GM19397 (cell line): ENCODE measurements around the gene PLEKHA5.
"Not testable (repeated sequence)": the region's sequence is repeated elsewhere in the genome, so short reads cannot be mapped to it uniquely, and the experiment has no call there.

Experiments used
- ATAC-seq: cut with Tn5 transposase; IDR thresholded peaks from one replicate; pipeline ENCODE4 v1.9.1; 2021; ENCODE audit warnings: mild to moderate bottlenecking, moderate library complexity; ENCODE audit not compliant: unreplicated experiment

Gene PLEKHA5, protein sequence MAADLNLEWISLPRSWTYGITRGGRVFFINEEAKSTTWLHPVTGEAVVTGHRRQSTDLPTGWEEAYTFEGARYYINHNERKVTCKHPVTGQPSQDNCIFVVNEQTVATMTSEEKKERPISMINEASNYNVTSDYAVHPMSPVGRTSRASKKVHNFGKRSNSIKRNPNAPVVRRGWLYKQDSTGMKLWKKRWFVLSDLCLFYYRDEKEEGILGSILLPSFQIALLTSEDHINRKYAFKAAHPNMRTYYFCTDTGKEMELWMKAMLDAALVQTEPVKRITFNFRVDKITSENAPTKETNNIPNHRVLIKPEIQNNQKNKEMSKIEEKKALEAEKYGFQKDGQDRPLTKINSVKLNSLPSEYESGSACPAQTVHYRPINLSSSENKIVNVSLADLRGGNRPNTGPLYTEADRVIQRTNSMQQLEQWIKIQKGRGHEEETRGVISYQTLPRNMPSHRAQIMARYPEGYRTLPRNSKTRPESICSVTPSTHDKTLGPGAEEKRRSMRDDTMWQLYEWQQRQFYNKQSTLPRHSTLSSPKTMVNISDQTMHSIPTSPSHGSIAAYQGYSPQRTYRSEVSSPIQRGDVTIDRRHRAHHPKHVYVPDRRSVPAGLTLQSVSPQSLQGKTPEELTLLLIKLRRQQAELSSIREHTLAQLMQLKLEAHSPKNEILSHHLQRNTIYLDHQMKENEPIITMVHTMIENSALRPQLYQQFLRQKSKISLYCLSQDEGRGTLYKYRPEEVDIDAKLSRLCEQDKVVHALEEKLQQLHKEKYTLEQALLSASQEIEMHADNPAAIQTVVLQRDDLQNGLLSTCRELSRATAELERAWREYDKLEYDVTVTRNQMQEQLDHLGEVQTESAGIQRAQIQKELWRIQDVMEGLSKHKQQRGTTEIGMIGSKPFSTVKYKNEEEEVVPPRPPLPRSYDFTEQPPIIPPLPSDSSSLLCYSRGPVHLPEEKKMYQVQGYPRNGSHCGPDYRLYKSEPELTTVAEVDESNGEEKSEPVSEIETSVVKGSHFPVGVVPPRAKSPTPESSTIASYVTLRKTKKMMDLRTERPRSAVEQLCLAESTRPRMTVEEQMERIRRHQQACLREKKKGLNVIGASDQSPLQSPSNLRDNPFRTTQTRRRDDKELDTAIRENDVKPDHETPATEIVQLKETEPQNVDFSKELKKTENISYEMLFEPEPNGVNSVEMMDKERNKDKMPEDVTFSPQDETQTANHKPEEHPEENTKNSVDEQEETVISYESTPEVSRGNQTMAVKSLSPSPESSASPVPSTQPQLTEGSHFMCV

DNA sequence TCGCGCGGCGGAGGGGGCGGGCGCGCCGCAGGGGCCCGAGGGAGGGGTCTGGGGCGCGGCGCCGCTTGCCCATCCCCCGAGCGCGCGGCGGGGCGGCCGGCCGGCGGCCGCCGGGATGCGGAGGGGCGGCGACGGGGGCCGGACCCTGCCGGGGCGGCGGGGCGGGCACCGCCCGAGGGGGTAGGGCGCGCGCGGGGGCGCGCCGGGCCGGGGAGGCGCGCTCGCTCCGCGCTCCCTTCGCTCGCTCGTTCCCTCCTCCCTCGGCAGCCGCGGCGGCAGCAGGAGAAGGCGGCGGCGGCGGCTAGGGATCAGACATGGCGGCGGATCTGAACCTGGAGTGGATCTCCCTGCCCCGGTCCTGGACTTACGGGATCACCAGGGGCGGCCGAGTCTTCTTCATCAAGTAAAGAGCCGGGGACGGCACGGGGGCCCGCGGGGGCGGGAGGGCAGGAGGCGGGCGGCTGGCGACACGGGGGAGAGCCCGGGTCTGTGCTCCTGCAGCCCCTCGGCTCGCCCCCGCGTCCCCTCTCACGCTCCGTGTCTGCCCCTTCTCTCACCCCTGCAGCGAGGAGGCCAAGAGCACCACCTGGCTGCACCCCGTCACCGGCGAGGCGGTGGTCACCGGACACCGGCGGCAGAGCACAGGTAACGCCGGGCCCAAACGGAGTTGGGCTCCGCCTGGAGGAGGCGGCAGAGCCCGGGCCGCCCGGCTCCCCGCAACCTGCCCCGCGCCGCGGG lies at the start of gene PLEKHA5:
TSS of gene PLEKHA5 (plus strand) at position 248 of the 738 bp plus-strand sequence. CDS start at position 315, 67 bp downstream.
- ATAC-seq = no peak

DNA sequence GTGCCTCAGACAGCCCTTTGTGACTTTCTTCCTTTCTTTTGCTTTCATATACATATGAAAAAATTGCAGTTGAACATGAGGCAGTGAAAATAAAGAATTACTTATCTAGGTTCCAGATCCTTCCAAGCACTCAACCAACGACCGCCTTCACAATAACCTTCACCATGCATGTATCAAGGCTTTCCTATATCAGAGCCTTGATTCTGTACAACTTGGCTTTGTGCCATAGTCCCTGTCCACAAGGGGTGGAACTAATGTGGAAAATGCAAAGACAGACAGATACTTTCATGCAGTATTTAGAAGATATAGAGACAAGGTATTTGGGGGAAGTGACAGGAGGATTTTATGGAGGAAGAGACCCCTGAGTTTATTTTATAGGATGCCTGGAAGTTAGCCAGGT lies 48.6 kb upstream of the PLEKHA5 start:
- no peak for ATAC-seq

DNA sequence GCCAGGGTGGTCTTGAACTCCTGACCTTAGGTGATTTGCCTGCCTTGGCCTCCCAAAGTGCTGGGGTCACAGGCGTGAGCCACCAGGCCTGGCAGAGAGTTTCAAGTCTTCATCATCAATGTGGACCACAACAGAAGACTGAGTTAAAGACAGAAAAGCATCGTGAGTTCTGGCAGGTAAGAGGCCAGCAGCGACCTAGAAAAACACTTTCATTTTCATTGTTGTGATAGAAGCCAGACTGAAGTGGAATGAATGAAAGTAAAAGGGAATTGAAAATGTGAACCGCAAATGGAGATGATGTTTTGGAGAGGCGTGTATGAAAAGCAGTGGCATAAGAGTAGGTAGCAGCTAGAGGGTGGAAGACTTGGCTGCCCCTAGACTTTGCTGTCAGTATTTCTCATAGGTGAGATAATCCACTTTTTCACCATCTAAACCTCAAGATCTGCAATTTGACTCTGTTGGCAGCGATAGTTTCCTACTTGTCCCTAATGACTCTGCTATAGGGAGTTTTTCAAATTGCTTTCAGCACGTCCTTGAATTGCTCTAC lies 47.1 kb upstream of the PLEKHA5 start:
- no peak for ATAC-seq

DNA sequence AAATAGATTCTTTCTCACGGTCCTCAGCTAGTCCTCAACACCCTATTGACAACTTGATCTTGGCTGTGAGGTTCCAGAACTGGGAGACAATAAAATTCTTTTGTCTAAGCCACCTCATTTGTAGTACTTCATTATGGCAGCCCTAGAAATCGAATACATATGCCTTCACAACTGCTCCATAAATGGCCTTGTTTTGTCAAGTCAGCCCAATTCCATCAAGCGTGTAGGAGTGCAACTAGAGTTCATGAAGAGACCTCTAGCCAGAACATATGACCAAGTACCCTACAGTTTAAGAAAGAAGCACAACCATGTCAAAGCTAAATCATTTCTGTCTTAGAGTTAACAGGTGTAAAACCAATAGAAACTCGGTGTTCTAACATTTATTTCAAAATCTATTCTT lies 45.0 kb upstream of the PLEKHA5 start:
- ATAC-seq = no peak

DNA sequence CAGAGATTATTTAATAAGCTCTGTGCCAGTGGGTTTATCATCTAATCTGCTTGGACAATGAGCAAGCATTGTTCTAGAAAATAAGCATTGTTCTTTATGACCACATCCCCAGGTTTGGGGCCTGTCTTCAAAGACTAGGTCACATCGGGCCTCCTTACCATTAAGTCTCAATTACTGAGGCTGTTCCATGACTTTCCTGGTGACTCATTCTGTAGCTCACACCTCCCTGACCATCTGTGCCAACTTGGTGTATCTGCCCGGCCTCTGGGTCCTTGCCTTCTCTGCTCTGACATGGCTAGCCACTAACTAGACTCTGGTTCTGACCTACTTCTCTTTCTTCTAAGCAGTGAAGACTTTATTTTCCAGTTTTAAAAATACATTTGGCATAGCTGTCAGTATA lies 44.4 kb upstream of the PLEKHA5 start:
- no peak for ATAC-seq

DNA sequence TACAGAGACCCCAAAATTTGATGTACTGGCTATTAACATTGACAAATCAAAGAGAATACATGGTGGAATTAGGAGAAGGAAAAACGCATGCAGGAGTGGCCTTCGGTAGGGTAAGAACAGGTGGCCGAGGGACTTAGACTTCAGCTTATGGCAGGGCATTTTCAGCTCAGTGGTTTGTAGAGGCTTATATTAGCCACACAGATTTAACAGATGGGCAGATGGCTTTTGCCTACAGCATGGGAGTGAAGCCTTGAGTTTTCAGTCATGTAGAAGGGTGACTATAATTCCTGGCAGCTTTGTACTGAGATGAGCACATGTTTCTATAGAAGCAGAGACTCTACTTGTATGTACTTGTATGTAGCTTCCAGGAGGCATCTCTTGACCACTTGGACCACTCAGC lies 40.9 kb upstream of the PLEKHA5 start:
- no peak for ATAC-seq

DNA sequence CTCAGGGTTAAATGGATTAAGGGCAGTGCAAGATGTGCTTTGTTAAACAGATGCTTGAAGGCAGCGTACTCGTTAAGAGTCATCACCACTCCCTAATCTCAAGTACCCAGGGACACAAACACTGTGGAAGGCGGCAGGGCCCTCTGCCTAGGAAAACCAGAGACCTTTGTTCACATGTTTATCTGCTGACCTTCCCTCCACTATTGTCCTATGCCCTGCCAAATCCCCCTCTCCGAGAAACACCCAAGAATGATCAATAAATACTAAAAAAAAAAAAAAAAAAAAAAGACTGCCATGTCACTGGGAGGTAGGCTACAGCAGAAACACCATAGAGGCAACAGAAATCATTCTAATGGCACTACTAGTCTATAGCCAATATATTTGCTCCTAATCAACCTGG lies 37.1 kb upstream of the PLEKHA5 start:
- ATAC-seq = not testable (repeated sequence)

DNA sequence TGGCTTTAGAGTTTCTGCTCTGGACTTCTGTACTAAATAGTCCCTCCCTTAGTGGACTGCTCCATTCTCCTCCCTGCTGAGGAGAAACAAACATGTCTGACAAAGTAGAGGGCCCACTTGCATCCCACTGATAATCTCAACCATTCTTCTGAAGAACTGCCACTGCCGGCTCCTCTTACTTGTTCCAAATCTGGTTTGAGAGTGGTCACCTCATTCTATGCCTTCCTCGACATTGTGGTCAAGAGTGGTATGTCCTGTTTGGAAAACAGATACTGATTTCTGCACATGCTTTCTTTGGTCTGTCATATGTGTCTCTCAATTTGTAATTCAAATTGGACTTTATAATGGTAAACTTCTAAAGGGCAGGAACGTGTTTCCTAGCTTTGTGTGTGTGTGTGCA lies 36.3 kb upstream of the PLEKHA5 start:
- no peak for ATAC-seq

DNA sequence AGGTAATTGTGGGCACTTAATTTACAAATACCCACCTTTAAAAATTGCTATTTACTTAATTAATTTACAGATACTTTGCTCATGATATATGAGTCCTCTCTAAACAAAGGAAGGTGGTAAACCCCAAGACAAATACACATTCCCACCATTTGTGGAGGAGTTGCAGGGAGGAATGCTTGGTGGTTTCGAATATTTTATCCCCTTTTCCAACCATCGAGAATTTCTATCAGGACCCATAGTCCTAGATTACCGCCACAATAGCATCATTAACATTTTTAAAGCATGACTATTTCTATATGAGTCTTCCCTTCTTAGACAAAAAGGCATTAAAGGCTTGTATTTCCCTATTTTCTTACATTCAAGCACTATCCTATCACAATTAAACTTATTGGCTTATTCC lies 34.2 kb upstream of the PLEKHA5 start:
- ATAC-seq = no peak

DNA sequence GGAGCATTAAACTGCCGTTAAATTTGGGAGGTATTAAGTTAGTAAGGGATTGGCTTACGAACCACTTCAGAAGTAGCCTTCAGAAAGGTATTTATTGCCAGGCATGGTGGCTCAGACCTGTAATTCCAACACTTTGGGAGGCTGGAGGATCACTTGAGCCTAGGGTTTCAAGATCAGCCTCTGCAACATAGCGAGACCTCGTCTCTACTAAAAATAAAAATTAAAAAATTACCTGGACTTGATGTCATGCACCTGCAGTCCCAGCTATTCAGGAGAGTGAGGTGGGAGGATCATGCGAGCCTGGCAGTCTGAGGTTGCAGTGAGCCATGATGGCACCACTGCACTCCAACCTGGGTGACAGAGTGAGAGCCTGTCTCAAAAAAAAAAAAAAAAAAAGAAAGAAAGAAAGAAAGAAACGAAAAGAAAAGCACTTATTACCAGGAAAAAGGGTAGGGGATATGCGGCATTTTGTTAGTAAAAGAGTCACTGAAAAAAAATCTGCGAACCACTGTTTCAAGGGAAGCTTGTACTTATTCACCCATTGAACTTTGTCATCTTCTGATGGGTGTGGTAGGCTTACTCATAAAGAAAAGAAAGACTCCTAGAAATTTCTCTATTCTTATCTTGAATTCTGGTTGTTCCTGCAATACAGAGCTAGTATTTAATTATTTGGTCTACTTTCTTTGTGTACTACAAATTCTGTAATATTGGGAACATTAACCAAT lies 33.6 kb upstream of the PLEKHA5 start:
- no peak for ATAC-seq

DNA sequence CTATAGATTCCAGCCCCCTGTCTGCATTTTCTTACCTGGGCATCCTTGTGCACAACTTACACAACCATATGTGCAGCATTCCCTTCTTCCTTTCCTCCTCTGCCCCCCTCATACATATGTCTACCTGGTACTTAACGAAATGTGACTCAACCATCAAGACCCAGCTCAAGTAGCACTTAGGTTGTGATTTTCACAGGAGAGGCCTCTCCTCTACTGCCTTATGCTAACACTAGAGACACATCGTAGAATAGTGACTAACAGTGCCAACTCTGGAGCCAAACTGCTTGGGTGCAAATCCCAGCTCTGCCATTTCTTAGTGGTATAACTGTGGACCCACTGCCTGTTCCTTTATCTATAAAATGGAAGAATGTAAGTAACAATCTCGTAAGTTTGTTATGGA lies 24.1 kb upstream of the PLEKHA5 start:
- no peak for ATAC-seq

DNA sequence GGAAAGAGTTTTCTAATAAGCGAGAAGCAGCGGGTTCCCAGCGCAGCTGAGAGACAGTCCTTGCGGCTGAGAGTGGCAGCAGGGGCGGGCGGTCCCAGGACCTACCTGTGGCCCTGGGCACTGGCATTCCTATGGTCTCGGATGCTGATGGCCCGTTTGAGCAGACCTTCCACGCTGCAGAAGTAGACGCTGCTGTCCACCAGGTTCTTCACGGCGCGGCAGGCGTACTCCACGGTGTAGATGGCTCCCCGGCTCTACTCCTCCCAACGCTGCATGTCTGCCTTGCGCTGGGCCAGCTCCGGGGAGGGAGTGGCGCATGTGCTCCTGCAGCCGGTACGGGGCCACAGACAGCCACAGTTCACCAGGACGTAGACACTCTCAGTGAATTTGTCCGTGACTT lies 21.8 kb upstream of the PLEKHA5 start:
- ATAC-seq = no peak

DNA sequence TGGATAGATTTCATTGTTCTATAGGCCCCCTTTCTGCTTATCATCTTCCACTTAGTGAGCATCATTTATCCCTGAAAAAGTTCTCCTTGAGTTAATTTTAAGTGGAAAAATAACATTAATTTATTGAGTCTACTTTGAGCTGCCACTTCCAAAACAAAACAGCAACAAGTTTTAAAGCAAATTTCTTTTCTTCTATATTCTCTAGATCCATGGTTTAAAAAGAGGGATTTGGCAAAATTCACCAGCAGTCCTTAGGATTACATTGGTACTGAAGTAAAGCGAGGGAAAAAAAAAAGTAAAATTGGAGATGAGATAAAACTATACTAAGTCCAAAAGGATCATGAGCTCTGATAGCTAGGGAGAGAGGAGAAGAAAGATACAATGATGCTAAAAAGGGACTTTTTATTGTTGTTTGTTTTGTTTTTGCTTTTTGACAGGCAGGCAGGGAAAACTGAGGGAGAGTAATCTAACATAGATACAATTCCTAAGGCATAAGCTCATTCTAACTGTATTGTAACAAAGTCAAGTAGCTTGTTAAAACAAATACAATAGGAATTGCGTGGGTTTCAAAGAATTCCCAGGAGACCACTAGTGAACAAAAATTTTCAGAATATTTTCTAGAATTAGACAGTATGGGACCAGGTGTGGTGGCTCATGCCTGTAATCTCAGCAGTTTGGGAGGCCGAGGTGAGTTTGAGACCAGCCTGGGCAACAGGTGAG lies 19.2 kb upstream of the PLEKHA5 start:
- ATAC-seq = no peak

DNA sequence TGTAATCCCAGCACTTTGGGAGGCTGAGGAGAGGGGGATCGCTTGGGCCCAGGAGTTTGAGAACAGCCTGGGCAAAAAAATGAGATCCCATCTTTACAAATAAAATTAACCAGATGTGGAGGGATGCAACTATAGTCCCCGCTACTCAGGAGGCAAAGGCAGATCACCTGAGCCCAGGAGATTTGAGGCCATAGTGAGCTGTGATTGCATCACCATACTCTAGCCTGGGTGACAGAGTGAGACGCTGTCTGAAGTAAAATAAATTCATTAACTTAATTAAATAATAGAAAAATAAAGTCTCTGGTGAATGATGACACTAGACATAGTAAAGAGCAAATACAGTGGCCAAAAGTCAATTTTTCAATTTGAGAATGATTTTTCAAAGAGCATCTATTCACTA lies 16.1 kb upstream of the PLEKHA5 start:
- ATAC-seq = no peak

DNA sequence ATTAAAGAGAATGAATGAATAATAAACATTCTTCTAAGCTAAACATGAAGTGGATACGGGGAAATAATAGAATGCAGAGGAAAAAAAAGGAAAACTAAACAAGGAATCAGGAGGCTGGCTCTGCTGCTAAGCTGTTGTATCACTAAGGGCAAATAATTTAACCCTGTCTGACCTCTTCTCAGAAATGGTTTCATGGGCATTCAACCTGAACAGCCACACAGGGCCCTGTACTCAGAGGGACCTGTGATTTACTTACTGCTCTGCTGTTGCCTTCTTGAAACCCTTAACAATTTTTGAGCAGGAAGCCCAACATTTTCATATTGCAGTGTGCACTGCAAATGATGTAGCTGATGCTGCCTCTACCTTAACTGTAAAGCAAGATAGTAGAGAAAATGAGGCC lies 14.2 kb upstream of the PLEKHA5 start:
- no peak for ATAC-seq

DNA sequence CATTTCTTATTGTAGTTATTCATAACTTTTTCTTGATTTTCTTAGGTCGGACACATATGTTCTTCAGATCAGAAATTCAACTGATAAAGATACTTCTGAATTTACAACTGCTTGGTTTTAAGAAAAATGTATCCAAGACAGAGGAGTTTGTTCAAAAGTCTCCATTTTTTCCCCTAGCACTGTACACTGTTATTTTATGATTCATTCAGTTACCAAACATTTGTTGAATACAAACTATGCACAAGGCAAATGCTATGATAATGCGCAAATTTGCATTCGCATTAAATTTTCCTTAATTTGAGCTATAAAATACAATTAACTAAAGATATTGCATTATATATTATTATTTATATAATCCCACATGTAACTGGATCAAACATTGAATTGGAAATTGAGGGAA lies 10.1 kb upstream of the PLEKHA5 start:
- no peak for ATAC-seq

DNA sequence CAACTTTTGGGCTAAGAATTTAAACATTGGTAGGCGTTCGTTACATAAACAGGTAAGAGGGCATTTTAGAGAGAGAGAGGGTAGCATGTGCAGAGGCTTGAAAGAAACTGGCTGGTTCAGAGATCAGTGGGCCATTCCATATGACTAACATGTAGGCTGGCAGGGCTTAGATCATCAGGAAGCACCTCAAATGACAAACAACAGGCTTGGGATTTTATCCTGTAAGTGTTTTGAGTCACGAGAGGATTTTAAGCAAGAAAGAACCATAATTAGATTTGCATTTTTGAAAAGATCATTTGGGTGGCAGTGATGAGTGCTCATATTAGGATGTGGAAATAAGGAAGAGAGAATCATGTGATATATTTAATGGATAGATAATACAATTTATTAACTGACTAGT lies 8.7 kb upstream of the PLEKHA5 start:
- ATAC-seq = no peak

DNA sequence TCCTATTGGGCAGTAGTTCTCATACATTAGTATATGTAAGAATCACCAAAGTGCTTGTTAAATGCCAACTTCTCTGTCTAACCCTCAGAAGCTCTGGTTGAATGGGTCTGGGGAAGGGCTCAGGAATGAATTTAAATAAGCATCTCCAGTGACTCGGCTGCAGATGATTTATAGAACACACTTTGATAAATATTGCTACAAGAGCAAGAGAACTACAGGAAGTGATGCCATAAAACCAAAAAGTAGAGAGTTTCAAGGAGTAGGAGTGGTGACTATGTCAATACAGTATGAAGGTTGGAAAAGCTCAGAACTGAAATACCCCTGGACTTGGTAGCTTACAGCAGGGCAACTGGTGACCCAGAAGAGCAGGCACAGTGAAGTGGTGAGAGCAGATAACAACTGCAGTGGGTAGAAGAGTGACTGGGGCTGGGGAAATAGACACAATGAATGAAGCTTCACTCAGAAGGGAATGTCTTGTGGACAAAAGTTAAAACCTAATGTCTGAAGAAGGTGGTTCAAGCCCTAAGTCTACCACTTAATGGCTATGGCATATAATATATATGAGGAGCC lies 8.0 kb upstream of the PLEKHA5 start:
- ATAC-seq = no peak

DNA sequence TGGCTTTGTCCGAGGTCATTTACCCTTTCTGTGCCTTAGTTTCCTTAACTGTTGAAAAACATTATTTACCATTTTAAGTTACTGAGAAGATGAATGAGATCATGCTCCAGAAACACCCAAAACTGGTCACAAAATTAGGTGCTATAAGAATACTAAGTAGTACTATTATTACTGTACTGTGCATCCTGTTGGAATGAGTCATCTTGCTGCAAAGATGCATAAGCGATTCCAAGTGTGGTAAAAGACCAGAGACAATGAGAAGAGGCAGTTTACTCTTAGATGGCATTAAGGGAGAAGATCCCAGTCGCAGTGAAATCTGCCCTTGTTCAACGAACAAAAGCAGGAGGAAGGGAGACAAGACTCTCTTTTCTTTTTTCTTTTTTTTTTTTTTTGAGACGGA lies 4.2 kb upstream of the PLEKHA5 start:
- no peak for ATAC-seq
